Stimulated activated CD4-positive, alpha-beta T cell treated with anti-CD3 and anti-CD28 coated beads, TNF-alpha, amount 100 ng/mL, for 24 hours (primary cell): ENCODE data around the gene EML4.

ENCODE experiments used
- DNase-seq, 3 experiments: peaks; one replicate each; pipeline ENCODE4 v3.0.0-alpha.2; 2020; ENCODE audit warnings: low read depth in 3 of 3

The EML4 gene

GRCh38 chr2:42307180-42307579 lies 138.0 kb downstream of the EML4 start:
- DNase-seq = no peak

- no peak for DNase-seq
Measured at GRCh38 chr2:42309366-42309765, 140.2 kb downstream of the EML4 start.

- no peak for DNase-seq
Measured at GRCh38 chr2:42310007-42310515, 140.9 kb downstream of the EML4 start.

GRCh38 chr2:42312106-42312505 lies 143.0 kb downstream of the EML4 start:
- DNase-seq = no peak

GRCh38 chr2:42314892-42315468 lies 145.8 kb downstream of the EML4 start:
- no peak for DNase-seq

GRCh38 chr2:42315844-42316470 lies 146.8 kb downstream of the EML4 start:
- DNase-seq = no peak

GRCh38 chr2:42316910-42317309 lies 147.8 kb downstream of the EML4 start:
- no peak for DNase-seq

- DNase-seq = no peak
Measured at GRCh38 chr2:42317486-42317885, 148.3 kb downstream of the EML4 start.

GRCh38 chr2:42317945-42318344 lies 148.8 kb downstream of the EML4 start:
- DNase-seq = no peak

GRCh38 chr2:42319265-42319664 lies 150.1 kb downstream of the EML4 start:
- DNase-seq = no peak

- DNase-seq = no peak
Measured at GRCh38 chr2:42321452-42322064, 152.4 kb downstream of the EML4 start.

GRCh38 chr2:42324244-42324643 lies 155.1 kb downstream of the EML4 start:
- DNase-seq = no peak

- DNase-seq = no peak
Measured at GRCh38 chr2:42324949-42325348, 155.8 kb downstream of the EML4 start.

GRCh38 chr2:42325609-42326008 lies 156.5 kb downstream of the EML4 start:
- DNase-seq = no peak

GRCh38 chr2:42327125-42327524 lies 158.0 kb downstream of the EML4 start:
- DNase-seq = no peak

- no peak for DNase-seq
Measured at GRCh38 chr2:42328148-42328833, 159.1 kb downstream of the EML4 start.

- no peak for DNase-seq
Measured at GRCh38 chr2:42328923-42329322, 159.8 kb downstream of the EML4 start.

GRCh38 chr2:42329736-42330135 lies 160.6 kb downstream of the EML4 start:
- no peak for DNase-seq

- no peak for DNase-seq
Measured at GRCh38 chr2:42331569-42332284, 162.6 kb downstream of the EML4 start.

GRCh38 chr2:42332575-42332974 lies 163.4 kb downstream of the EML4 start:
- DNase-seq = no peak

GRCh38 chr2:42333579-42333978 lies 164.4 kb downstream of the EML4 start:
- DNase-seq = no peak

- DNase-seq = no peak
Measured at GRCh38 chr2:42334220-42334619, 165.1 kb downstream of the EML4 start.
